HAP-1 (cell line): Measurements from ENCODE around the gene ALG12.

Experiments
- DNase-seq, 2 experiments: peaks; one replicate each; pipeline ENCODE4 v3.0.0-alpha.2; 2016 to 2020; ENCODE audit warnings: low spot score in 2 of 2
- H3K27me3 ChIP-seq: fragments of 250-450 bp; sonication (Bioruptor Pico); 2 replicates; pipeline ENCODE4 v1.5.1; 2020; ENCODE audit warnings: low read depth, mild to moderate bottlenecking, moderate library complexity
- H3K36me3 ChIP-seq: fragments of 250-450 bp; sonication (Bioruptor Pico); replicated peaks from 2 replicates; pipeline ENCODE4 v1.5.1; 2020; ENCODE audit warnings: mild to moderate bottlenecking
- H3K4me1 ChIP-seq: fragments of 250-450 bp; sonication (Bioruptor Pico); 2 replicates; pipeline ENCODE4 v1.5.1; 2020; ENCODE audit warnings: mild to moderate bottlenecking
- H3K4me3 ChIP-seq: fragments of 250-450 bp; sonication (Bioruptor Pico); 2 replicates; pipeline ENCODE4 v1.5.1; 2020; ENCODE audit warnings: mild to moderate bottlenecking, moderate library complexity
- H3K9me3 ChIP-seq: fragments of 250-450 bp; sonication (Bioruptor Pico); 2 replicates; pipeline ENCODE4 v1.5.1; 2020; ENCODE audit warnings: mild to moderate bottlenecking, moderate library complexity
- in situ Hi-C: fragments of 300-500 bp; cut with MboI; formaldehyde crosslinking; loops from 3 replicates; pipeline ENCODE4 v1.14.3; 2020; ENCODE audit warnings: low sequenced_read_pairs, inconsistent platforms, mixed read lengths

Gene ALG12

DNA sequence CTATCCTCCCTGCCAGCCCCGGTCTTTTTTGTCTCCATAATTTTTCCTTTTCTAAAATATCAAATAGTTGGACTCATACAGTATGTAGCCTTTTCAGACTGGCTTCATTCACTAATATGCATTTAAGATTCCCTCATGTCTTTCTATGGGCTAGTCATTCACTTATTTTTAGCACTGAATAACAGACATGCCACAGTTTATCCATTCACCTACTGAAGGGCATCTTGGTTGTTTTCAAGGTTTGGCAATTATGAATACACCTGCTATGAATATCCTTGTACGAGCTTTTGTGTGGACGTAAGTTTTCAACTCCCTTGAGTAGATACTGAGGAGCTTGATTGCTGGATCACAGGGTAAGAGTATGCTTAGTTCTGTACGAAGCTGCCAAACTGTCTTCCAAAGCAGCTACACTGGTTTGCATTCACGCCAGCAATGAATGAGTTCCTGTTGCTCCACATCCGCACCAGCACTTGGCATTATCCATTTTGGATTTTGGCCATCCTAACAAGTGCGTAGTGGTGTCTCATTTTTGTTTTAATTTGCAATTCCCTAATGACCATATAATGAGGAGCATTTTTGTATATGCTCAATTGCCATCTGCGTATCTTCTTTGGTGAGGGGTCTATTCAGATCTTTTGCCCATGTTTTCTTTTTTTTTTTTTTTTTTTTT lies 21.1 kb downstream of the ALG12 start:
- H3K4me3 ChIP-seq, result no peak overlapping the region
- no peaks in the 10 kb centered on the region; the same call in 1 of the 2 replicates for H3K9me3 ChIP-seq
- no peak for DNase-seq
- in situ Hi-C loops, result no loop called here
- no peaks in the 10 kb centered on the region for H3K4me1 ChIP-seq
- H3K36me3 ChIP-seq, result peaks cover 4% of the 10 kb centered on the region; the same call in 1 of the 2 replicates
- H3K27me3 ChIP-seq, result no peaks in the 10 kb centered on the region

DNA sequence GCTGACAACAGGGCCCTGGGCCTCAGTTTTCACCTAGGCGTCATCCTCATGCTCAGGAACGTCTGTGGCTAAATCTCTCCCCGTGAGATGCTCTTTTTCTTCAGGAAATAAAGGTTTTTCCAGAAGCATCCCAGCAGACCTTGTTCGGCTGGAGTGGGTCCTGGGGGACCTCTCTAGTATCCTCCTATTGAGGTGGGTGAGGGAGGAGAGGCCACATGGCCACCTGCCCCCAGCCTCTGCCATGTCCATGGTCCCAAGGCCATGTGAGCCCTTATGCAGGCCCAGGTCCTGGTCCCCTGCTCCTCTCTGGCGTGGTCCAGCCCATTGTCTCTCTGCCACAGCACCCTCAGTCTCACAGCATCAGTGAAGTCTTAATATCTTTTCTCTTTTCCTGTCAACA lies 22.0 kb downstream of the ALG12 start:
- H3K4me1 ChIP-seq, result no peaks in the 10 kb centered on the region
- H3K36me3 ChIP-seq, result peaks cover 8% of the 10 kb centered on the region
- no peak overlapping the region for H3K4me3 ChIP-seq
- no peak for DNase-seq
- no peaks in the 10 kb centered on the region; the same call in 1 of the 2 replicates for H3K9me3 ChIP-seq
- in situ Hi-C loops, result no loop called here
- no peaks in the 10 kb centered on the region for H3K27me3 ChIP-seq

DNA sequence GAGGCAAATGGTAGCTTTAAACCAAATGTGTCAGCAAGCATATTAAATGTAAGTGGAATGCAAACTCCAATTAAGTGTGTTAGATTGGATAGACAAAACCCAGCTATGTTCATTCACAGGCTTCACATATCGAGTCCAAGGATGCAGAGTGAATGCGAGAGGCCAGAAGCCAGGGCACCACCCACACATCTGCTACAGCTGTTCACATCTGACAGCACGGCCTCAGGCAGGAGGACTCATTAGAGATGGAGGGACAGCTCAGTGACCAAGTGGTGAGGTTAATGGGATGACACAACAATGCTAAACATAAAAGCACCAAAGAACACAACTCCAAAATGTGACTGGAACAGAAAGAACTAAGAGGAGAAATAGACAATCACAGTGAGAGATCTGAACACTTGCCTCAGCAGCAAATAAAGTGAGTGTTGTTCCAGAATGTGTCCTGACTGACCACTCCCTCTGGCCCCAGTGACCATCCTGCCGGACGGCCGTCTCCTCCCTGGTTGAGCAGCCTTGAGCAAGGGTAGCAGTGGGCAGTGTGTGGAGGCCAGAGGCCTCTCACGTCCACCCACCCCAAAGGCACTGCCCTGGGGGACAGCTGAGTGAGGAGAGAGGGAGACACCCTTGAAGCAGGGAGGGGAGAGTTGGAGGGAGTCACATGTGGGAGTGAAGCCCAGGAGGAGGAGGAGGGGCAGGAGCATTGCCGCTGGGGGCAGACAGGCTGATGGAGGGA lies 23.8 kb downstream of the ALG12 start:
- no peak for DNase-seq
- Histone ChIP-seq H3K9me3 (peaks cover under 1% of the 10 kb centered on the region), H3K4me3 (no peak overlapping the region), H3K4me1 (no peaks in the 10 kb centered on the region), H3K27me3 (no peaks in the 10 kb centered on the region), H3K36me3 (peaks cover 8% of the 10 kb centered on the region)
- in situ Hi-C loops, result no loop called here

DNA sequence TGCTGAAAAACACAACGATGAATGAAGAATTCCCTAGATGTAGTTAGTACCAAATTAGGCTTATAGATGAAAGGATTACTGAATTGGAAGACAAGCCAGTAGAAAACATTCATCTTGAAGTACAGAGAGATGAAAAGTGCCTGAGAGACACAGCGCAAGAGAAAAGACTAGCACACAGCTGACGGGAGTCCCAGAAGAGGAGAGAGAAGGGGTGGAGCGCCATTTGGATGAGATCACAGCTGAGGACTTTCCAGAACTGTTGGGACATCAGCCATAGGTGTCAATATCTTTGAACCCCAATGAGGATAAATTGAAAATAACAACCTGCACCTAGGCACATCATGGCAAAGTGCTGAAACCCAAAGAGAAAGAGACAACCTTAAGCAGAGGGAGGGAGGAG lies 25.2 kb downstream of the ALG12 start:
- no peaks in the 10 kb centered on the region for H3K4me1 ChIP-seq
- DNase-seq, result no peak
- H3K9me3 ChIP-seq, result peaks cover 4% of the 10 kb centered on the region
- no peaks in the 10 kb centered on the region for H3K27me3 ChIP-seq
- in situ Hi-C loops, result no loop called here
- H3K4me3 ChIP-seq, result no peak overlapping the region
- peaks cover 11% of the 10 kb centered on the region for H3K36me3 ChIP-seq

DNA sequence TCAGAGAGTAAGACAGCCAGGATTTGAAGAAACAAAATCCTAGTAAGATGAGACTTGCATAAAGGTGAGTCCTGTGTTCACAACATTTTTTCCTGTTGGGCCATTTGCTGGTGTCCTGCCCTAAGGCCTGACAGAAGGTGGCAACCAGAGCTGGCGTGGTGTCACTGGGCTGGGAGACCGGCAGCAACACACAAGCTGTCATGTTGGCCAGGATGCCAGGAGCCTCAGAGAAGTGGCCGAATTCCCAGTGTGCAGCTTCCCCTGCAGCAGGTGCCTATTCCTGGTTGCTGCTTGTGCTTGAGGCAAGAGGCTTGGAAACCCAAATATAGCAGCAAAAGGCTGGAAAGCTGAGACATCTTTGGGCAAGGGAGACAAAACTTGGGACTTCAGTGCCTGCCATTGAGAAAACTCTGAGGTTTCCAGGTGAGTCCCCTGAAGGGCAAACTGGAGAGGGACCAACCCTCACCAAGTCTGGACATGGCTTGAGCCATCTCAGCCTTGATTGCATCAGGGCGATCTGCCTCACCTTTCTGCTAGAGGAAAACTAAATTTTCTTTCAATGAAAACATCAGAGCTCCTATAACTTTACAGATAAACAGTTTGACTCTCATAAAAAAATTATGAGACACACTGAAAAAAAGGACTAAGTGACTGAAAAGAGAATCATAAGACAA lies 25.9 kb downstream of the ALG12 start:
- Histone ChIP-seq H3K4me1 (no peaks in the 10 kb centered on the region), H3K4me3 (no peak overlapping the region), H3K36me3 (peaks cover 13% of the 10 kb centered on the region), H3K27me3 (no peaks in the 10 kb centered on the region), H3K9me3 (peaks cover 4% of the 10 kb centered on the region)
- no peak for DNase-seq
- in situ Hi-C loops, result no loop called here

DNA sequence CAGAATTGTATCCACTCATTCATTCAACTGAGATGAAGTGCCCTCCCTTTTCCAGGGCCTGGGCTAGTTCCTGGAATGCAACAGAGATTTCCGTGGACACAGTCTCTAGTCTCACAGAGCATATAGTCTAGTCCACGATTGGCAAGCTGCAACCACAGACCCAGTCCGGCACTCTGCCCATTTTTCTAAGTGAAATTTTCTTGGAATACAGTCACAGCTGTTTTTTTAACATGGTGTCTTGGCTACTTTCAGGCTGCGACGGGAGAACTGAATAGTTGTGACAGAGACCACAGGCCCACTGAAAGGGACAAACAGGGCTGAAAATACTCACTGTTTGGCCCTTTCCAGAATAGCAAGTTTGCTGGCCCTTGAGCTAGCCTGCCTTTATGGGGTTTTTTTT lies 29.2 kb downstream of the ALG12 start:
- H3K27me3 ChIP-seq, result no peaks in the 10 kb centered on the region
- no peaks in the 10 kb centered on the region for H3K4me1 ChIP-seq
- in situ Hi-C loops, result no loop called here
- peaks cover 32% of the 10 kb centered on the region for H3K36me3 ChIP-seq
- H3K9me3 ChIP-seq, result peaks cover 4% of the 10 kb centered on the region; the same call in 1 of the 2 replicates
- H3K4me3 ChIP-seq, result no peak overlapping the region
- DNase-seq, result no peak

DNA sequence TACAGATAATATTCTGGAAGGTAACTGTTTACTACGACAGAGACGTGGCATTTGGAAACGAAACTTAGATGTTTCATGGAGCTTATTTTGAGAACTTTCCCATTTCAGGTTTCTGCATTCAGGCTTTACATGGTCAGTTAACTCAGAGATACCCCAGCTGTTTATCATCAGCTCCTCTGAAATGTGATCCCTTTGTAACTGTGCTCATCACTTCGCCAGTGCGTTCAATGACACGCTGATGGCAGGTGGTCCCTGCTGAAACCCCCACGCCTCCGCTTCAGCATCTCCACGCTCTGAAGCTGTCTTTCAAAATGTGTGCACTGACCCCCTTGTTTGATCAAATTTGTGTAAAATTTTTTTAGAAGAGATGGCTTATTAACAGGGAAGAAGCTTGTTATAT lies 30.5 kb downstream of the ALG12 start:
- H3K4me3 ChIP-seq, result no peak overlapping the region
- H3K27me3 ChIP-seq, result no peaks in the 10 kb centered on the region
- in situ Hi-C loops, result no loop called here
- DNase-seq, result no peak
- peaks cover 41% of the 10 kb centered on the region for H3K36me3 ChIP-seq
- H3K9me3 ChIP-seq, result peaks cover 4% of the 10 kb centered on the region; the same call in 1 of the 2 replicates
- no peaks in the 10 kb centered on the region for H3K4me1 ChIP-seq

DNA sequence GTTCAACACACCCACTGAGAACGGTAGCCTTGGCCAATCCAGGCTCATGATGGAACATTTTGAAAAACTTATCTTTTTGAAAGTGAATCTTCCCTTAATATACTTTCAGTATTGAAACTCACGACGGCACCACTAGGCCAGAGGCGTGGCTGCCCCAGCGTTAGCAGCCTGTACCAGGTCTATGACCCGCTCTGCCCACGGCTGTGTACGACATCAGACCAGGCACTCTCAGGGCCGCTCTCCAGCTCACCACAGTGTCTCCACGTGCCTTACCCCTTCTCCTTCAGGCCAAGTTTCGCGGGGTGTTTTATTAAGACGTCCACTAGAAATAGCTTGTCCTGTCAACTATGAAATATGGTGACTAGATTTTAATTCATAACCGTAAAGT lies 31.2 kb downstream of the ALG12 start:
- no peaks in the 10 kb centered on the region for H3K27me3 ChIP-seq
- H3K9me3 ChIP-seq, result peaks cover 4% of the 10 kb centered on the region; the same call in 1 of the 2 replicates
- H3K4me1 ChIP-seq, result no peaks in the 10 kb centered on the region
- H3K4me3 ChIP-seq, result no peak overlapping the region
- peaks cover 43% of the 10 kb centered on the region for H3K36me3 ChIP-seq
- in situ Hi-C loops, result no loop called here
- DNase-seq, result no peak

DNA sequence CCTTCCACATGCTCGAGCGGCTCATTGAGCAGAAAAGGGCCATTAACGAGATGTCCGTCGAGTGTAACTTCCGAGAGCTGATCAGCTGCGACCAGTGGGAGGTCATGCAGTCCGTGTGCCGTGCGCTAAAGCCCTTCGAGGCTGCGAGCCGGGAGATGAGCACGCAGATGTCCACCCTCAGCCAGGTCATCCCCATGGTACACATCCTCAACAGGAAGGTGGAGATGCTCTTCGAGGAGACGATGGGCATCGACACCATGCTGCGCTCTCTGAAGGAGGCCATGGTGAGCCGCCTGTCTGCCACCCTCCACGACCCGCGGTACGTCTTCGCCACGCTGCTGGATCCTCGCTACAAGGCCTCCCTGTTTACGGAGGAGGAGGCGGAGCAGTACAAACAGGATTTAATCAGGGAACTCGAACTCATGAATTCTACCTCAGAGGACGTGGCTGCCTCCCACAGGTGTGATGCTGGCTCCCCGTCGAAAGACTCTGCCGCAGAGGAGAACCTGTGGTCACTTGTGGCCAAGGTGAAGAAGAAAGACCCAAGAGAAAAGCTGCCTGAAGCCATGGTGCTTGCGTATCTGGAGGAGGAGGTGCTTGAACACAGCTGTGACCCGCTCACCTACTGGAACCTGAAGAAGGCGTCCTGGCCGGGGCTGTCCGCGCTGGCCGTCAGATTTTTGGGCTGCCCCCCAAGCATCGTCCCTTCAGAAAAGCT lies 31.7 kb downstream of the ALG12 start:
- Histone ChIP-seq H3K36me3 (peaks cover 42% of the 10 kb centered on the region), H3K4me1 (no peaks in the 10 kb centered on the region), H3K4me3 (no peak overlapping the region), H3K9me3 (peaks cover 4% of the 10 kb centered on the region; the same call in 1 of the 2 replicates), H3K27me3 (no peaks in the 10 kb centered on the region)
- DNase-seq, result no peak
- in situ Hi-C loops, result no loop called here

DNA sequence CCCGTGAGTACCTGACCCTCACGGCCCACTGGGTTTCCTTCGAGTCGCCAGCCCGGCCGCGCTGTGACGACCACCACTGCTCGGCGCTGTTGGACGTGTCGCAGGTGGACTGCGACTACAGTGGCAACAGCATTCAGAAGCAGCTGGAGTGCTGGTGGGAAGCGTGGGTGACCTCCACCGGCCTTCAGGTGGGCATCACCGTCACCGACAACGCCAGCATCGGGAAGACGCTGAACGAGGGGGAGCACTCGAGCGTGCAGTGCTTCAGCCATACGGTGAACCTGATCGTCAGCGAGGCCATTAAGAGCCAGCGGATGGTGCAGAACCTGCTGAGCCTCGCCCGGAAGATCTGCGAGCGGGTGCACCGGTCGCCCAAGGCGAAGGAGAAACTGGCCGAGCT lies 32.4 kb downstream of the ALG12 start:
- no peaks in the 10 kb centered on the region for H3K27me3 ChIP-seq
- no peak for DNase-seq
- no peak overlapping the region for H3K4me3 ChIP-seq
- H3K36me3 ChIP-seq, result peaks cover 39% of the 10 kb centered on the region
- peaks cover 4% of the 10 kb centered on the region; the same call in 1 of the 2 replicates for H3K9me3 ChIP-seq
- in situ Hi-C loops, result no loop called here
- H3K4me1 ChIP-seq, result no peaks in the 10 kb centered on the region

DNA sequence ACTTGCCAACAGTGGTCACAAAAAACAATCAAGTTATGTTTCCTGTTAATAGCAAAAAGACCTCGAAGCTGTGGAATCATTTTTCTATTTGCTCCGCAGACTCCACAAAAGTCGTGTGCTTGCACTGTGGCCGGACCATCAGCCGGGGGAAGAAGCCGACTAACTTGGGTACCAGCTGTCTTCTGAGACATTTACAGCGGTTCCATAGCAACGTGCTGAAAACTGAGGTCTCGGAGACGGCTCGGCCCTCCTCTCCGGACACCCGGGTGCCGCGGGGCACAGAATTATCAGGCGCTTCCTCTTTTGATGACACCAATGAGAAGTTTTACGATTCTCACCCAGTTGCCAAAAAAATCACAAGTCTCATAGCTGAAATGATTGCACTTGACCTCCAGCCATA lies 33.0 kb downstream of the ALG12 start:
- Histone ChIP-seq H3K36me3 (peaks cover 39% of the 10 kb centered on the region), H3K4me3 (no peak overlapping the region), H3K9me3 (peaks cover 4% of the 10 kb centered on the region; the same call in 1 of the 2 replicates), H3K27me3 (no peaks in the 10 kb centered on the region), H3K4me1 (no peaks in the 10 kb centered on the region)
- DNase-seq, result no peak
- in situ Hi-C loops, result no loop called here

DNA sequence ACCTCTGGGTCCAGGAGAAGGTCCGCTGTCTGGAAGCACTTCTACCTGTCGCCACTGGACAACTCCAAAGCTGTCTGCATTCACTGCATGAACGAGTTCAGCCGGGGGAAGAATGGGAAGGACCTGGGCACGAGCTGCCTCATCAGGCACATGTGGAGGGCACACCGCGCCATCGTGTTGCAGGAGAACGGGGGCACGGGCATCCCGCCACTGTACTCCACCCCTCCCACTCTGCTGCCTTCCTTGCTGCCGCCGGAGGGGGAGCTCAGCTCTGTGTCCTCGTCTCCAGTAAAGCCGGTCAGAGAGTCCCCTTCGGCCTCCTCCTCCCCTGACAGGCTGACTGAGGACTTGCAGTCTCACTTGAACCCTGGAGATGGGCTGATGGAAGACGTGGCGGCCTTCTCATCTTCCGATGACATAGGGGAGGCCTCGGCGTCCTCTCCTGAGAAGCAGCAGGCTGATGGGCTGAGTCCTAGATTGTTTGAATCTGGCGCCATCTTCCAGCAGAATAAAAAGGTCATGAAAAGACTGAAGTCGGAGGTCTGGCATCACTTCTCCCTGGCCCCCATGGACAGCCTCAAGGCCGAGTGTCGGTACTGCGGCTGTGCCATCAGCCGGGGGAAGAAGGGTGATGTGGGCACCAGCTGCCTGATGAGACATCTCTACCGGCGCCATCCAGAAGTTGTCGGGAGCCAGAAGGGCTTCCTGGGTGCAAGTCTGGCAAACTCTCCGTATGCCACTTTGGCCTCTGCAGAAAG lies 33.6 kb downstream of the ALG12 start:
- Histone ChIP-seq H3K27me3 (no peaks in the 10 kb centered on the region), H3K9me3 (peaks cover 4% of the 10 kb centered on the region; the same call in 1 of the 2 replicates), H3K4me1 (no peaks in the 10 kb centered on the region), H3K36me3 (peaks cover 39% of the 10 kb centered on the region), H3K4me3 (no peak overlapping the region)
- in situ Hi-C loops, result no loop called here
- DNase-seq, result no peak

DNA sequence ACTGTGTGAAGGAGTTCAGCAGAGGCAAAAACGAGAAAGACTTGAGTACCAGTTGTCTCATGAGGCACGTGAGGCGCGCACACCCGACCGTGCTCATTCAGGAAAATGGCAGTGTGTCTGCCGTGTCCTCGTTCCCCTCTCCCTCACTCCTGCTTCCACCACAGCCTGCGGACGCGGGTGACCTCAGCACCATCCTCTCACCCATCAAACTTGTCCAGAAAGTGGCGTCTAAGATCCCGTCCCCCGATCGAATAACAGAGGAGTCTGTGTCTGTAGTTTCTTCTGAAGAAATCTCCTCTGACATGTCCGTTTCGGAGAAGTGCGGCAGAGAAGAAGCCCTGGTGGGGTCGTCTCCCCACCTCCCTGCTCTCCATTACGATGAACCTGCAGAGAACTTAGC lies 34.2 kb downstream of the ALG12 start:
- Histone ChIP-seq H3K4me3 (no peak overlapping the region), H3K27me3 (no peaks in the 10 kb centered on the region), H3K36me3 (peaks cover 39% of the 10 kb centered on the region), H3K4me1 (no peaks in the 10 kb centered on the region), H3K9me3 (no peaks in the 10 kb centered on the region; the same call in 1 of the 2 replicates)
- in situ Hi-C loops, result no loop called here
- DNase-seq, result no peak
